Measurements from ENCODE around the gene SCLY. TPM values are rescaled to one million over a fixed set of nuclear protein-coding genes. Genes with fewer than 3 reads are reported as not detected.

SCLY gene
- total and polyA plus RNA-seq, 2 of the 8 experiments (the other 6 are each of a cell fraction or from before 2014, with no cell fraction given) = 79.0 to 79.5 TPM

DNA sequence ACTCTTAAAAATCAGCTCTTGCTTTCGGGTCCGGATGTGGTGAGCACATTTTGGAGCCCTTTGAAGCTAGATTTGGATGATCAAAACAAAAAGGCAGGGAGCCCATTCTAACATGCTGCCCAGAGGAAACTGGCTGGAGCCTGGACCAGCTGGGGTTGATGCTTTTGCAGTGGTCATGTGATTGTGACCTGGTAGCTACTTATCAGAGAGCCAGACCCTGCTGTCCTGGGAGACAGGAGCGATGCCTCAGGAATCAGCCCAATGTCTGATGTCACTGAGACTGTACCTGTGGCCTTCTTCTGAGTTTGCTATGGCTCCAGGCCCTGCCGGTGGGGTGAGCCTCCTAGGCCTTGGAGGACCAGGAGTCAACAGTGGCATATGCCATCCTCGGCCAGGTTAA is 18.7 kb upstream of the SCLY start (continued):
- no peak for TF ChIP-seq TEAD4 (IDR thresholded peaks at IDR 0.05; ENCODE audit: low read depth, low read length)
